GM10248 (cell line): Measurements from ENCODE around the gene PYURF.

Experiments
- CTCF ChIA-PET: fragments of 300-600 bp; sonication (Branson Sonifier 250); formaldehyde crosslinking; extraction: SDS; loops from one replicate; lab custom pipeline; 2021; ENCODE audit warnings: antibody characterized with exemption; lab: Yijun Ruan, JAX
- POLR2A ChIA-PET: fragments of 350-650 bp; sonication (Branson Sonifier 250); formaldehyde crosslinking; extraction: SDS; loops from one replicate; lab custom pipeline; 2020; ENCODE audit warnings: antibody characterized with exemption; lab: Yijun Ruan, JAX
- DNase-seq: peaks from one replicate; pipeline ENCODE4 v3.0.0; 2012; ENCODE audit errors: extremely low spot score
- TF ChIP-seq, protein P1 (sequence below): IDR thresholded peaks from 2 replicates; pipeline ENCODE4 v1.5.1; 2012; ENCODE audit warnings: mild to moderate bottlenecking, low read depth; ENCODE audit errors: extremely low read depth, missing control alignments, control extremely low read depth

Gene PYURF

DNA sequence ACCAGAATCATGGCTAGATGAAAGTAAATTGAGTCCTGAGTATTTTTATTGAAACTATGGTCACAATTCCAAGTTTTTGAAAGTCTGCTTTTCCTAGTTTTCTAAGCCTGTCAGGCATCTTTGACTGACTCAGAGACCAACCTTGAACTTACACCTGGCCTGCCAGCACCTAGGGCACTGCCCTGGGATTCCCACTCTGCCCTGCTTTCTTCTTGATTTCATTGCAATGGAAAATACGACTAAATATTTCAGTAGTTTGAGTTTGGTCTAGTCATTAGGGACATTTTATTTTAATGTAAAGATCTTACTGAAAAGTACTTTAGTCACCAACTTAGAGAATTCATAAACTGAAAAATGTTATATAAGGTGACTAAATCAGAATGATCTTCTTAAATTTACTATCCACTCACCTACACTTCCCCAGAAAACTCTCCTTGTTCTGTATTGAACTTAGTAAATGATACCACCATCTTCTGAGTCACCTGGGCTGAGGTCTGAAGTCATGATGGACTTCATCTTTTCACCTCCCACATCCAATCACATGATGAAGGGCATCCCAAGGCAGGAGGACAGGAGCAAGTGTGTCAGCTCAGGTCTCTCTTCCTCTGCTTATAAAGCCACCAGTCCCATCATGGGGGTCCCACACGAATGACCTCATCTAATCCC, 11.6 kb upstream of the PYURF start:
- POLR2A ChIA-PET, result no interaction called here
- no peak for DNase-seq
- TF ChIP-seq, protein P1, sequence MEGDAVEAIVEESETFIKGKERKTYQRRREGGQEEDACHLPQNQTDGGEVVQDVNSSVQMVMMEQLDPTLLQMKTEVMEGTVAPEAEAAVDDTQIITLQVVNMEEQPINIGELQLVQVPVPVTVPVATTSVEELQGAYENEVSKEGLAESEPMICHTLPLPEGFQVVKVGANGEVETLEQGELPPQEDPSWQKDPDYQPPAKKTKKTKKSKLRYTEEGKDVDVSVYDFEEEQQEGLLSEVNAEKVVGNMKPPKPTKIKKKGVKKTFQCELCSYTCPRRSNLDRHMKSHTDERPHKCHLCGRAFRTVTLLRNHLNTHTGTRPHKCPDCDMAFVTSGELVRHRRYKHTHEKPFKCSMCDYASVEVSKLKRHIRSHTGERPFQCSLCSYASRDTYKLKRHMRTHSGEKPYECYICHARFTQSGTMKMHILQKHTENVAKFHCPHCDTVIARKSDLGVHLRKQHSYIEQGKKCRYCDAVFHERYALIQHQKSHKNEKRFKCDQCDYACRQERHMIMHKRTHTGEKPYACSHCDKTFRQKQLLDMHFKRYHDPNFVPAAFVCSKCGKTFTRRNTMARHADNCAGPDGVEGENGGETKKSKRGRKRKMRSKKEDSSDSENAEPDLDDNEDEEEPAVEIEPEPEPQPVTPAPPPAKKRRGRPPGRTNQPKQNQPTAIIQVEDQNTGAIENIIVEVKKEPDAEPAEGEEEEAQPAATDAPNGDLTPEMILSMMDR, result no peak
- CTCF ChIA-PET, result interaction anchor here (1.1 to 2.6 kb wide), 4 partner anchors 8 to 257 kb away, joined by 3 to 11 read pairs (median 6); no protein-coding TSS in a partner anchor

DNA sequence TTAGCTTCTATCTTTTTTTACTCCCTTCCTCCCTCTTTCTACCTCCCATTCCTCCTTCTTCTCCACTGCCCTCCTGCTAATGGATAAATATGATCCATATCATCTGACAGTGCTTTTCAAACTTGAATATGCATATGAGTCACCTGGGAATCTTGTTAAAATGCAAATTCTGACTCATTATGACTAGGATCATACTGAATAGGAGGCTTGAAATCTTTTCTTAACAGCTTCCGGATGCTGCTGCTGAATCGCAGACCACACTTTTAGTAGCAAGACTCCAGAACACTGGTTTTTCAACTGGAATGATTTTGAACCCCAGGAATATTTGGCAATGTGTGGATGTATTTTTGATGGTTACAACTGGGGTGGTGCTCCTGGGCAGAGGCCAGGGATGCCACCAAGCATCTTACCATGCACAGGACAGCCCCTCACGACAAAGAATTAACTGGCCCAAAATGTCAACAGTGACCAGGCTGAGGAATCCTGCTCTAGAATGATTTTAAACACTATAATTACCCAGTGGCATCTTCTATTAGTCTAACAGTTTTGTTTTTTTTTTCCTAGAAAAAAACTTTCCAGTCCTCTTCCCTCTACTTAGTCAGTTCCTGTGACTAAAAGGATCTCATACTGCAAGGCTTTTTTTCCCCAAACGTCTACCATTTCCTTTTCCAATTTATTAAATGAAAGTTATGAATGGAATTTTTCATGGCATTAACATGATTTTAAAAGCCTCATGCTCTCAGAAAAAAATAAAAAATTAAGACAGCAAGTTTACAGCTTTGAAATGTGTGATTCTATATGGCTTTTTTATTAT, 10.6 kb upstream of the PYURF start:
- POLR2A ChIA-PET, result no interaction called here
- TF ChIP-seq, protein P1, result no peak
- CTCF ChIA-PET, result no interaction called here
- no peak for DNase-seq

DNA sequence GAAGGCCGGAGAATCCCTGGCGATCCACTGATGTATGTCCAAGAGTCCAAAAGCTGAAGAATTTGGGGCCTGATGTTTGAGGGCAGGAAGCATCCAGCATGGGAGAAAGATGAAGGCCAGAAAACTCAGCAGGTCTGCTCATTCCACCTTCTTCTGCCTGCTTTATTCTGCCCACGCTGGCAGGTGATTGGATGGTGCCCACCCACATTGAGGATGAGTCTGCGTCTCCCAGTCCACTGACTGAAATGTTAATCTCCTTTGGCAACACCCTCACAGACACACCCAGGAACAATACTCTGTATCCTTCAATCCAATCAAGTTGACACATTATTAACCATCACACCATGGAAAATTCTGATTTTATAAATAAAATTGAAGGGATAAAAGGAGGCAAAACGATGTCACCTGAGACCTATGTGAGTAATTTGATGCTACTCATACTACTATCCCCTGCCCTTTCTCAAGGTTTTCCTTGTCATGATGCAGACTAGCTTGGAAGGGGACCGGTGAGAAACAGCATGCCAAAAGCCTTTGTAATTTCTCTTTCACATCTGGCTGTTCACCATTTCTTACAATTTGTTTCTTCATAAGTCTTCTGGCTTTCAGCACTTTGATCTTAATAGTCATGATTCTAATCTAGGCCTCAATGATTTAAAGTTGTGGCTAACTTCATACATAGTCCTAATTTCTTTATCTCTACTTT, 9.7 kb upstream of the PYURF start:
- DNase-seq, result no peak
- ChIA-PET POLR2A (no interaction called here), CTCF (no interaction called here)
- TF ChIP-seq, protein P1, result no peak

DNA sequence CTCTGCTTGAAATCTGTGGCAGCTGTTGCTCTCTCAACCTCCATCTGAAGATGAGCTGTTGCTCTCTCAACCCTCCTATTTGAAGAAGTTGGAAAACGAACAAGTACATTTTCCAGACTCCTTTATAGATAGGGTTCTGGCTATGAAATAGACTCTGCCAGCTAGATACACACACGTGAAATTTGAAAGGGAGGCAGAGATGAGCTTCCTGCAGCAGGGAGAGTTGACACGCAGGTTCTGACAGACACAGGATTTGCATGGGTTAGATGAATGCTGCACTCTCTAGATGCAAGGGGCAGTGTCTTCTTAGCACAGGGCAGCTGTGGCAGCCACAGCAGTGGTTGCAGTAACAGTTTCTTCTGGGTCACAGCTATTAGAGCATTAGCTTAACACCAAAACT, 8.0 kb upstream of the PYURF start:
- TF ChIP-seq, protein P1, result no peak
- ChIA-PET POLR2A (no interaction called here), CTCF (interaction anchor here (1.1 to 6.8 kb wide), 8 partner anchors 9 to 492 kb away, joined by 3 to 47 read pairs (median 4); no protein-coding TSS in a partner anchor)
- no peak for DNase-seq

DNA sequence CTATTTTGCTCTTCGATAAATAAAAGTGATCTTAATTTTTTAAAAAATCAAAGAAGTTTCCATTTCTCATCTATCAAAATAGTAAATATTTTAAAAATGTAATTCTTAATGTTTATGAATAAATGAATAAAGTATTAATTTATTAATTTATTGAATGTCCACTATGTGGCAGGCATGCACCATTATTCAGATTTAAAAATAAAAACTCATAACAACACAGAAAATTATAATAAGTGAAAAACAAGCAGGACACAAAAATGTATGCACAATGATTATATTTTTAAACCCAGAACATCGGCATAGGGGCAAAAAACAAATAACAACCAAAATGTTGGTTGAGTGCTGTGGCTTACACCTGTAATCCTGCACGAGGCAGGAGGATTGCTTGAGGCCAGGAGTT, 5.3 kb upstream of the PYURF start:
- CTCF ChIA-PET, result interaction anchor here (1.4 to 6.8 kb wide), 3 partner anchors 9 to 14 kb away, joined by 3 to 47 read pairs (median 8); no protein-coding TSS in a partner anchor
- TF ChIP-seq, protein P1, result no peak
- DNase-seq, result no peak
- POLR2A ChIA-PET, result no interaction called here

DNA sequence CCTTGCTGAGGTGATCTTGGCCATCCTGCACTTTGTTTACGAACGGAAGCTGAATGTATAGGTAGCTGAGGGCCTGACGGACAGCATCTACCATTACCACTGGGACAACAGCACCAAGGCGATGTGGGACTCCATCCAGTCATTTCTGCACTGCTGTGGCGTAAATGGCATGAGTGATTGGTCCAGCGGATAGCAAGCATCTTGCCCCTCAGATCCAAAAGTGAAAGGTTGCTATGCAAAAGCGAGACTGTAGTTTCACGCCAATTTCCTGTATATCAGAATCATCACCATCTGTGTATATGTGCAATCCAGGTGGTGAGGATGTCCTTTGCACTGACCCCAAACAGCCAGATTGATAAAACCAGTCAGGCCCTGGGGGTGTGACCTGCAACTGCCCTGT, 4.2 kb upstream of the PYURF start:
- TF ChIP-seq, protein P1, result no peak
- POLR2A ChIA-PET, result no interaction called here
- peak; percentile 16 for DNase-seq
- CTCF ChIA-PET, result interaction anchor here (1.1 to 6.8 kb wide), 5 partner anchors 9 to 494 kb away, joined by 3 to 47 read pairs (median 4); no protein-coding TSS in a partner anchor
